Parathyroid adenoma (tissue), 2 donors: ENCODE results near the gene SEC14L5.

Source experiments
- H2AFZ ChIP-seq: fragments of 300-600 bp; sonication (generic); one replicate; pipeline ENCODE4 v1.7.0; 2017; ENCODE audit warnings: antibody characterized with exemption, mild to moderate bottlenecking
- H3K27ac ChIP-seq: fragments of 300-600 bp; sonication (generic); one replicate; pipeline ENCODE4 v1.7.0; 2017
- H3K27me3 ChIP-seq: fragments of 300-600 bp; sonication (generic); one replicate; pipeline ENCODE4 v1.7.0; 2017; ENCODE audit warnings: low read length; ENCODE audit not compliant: control insufficient read depth, insufficient read depth
- H3K36me3 ChIP-seq: fragments of 300-600 bp; sonication (generic); one replicate; pipeline ENCODE4 v1.7.0; 2017; ENCODE audit warnings: low read length; ENCODE audit not compliant: control insufficient read depth, insufficient read depth
- H3K4me1 ChIP-seq: fragments of 300-600 bp; sonication (generic); one replicate; pipeline ENCODE4 v1.7.0; 2017; ENCODE audit warnings: control low read depth
- H3K4me2 ChIP-seq: fragments of 300-600 bp; sonication (generic); one replicate; pipeline ENCODE4 v1.7.0; 2017; ENCODE audit warnings: low read length
- H3K4me3 ChIP-seq: fragments of 300-600 bp; sonication (generic); one replicate; pipeline ENCODE4 v1.7.0; 2017; ENCODE audit warnings: low read depth, low read length
- H3K79me2 ChIP-seq: fragments of 300-600 bp; sonication (generic); one replicate; pipeline ENCODE4 v1.7.0; 2017; ENCODE audit warnings: control low read depth
- H3K9ac ChIP-seq: fragments of 300-600 bp; sonication (generic); one replicate; pipeline ENCODE4 v1.7.0; 2017; ENCODE audit warnings: mild to moderate bottlenecking
- H3K9me3 ChIP-seq: fragments of 300-600 bp; sonication (generic); one replicate; pipeline ENCODE4 v1.7.0; 2017; ENCODE audit warnings: low read length; ENCODE audit not compliant: control insufficient read depth
- TF ChIP-seq, protein P1 (sequence below): fragments of 300-600 bp; sonication (generic); IDR thresholded peaks from one replicate; pipeline ENCODE4 v1.7.0; 2017; ENCODE audit warnings: antibody characterized with exemption, mild to moderate bottlenecking
- donor health status: primary hyperparathyroidism.

The SEC14L5 gene

DNA sequence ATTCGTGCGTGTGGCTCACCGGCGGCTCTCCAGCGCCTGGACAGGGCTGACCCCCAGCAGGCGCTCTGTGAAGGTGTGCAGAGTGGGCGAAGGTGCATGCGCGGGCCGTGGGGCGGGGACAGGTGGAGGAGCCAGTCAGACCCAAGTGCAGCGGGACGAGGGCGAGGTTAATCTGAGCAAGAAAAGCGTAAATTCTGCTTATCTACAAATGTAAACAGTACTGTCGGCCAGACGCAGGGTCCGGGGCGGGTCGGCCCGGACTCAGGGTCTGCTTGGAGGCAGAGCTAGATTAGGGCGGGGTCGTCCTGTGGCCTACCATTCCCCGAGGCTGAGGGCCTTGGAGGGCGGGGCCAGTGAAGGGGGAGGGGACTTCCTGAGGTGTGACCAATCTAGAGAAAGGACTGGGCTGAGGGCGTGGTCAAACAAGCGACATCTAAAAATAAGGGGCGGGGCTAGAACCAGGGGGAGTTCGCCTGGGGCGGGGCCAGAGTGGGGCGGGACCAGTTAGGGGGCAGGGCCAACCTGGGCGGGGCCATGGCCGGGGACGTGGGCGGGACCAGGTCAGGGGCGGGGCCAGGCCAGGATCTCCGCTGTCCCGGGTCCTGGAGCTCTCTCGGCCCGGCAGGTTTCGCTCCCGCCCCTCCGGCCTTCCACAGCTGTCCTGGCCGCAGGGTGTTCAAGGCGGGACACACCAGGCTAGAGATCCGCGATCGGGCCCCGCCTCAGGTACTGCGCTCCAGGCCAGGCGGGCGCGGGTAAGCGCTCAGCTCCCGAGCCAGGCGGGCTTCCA is at the start of gene SEC14L5:
SEC14L5 (plus strand) TSS at position 611 of the 790 bp plus-strand sequence. CDS start 994 bp downstream, outside the sequence.
- no peaks in the 10 kb centered on the region for H3K79me2 ChIP-seq
- H3K4me3 ChIP-seq, result peak within 1 kb of the TSS; percentile 44
- H3K9ac ChIP-seq, result no peak within 1 kb of the TSS
- H3K27me3 ChIP-seq, result no peaks in the 10 kb centered on the region
- no peaks in the 10 kb centered on the region for H3K9me3 ChIP-seq
- TF ChIP-seq, protein P1, sequence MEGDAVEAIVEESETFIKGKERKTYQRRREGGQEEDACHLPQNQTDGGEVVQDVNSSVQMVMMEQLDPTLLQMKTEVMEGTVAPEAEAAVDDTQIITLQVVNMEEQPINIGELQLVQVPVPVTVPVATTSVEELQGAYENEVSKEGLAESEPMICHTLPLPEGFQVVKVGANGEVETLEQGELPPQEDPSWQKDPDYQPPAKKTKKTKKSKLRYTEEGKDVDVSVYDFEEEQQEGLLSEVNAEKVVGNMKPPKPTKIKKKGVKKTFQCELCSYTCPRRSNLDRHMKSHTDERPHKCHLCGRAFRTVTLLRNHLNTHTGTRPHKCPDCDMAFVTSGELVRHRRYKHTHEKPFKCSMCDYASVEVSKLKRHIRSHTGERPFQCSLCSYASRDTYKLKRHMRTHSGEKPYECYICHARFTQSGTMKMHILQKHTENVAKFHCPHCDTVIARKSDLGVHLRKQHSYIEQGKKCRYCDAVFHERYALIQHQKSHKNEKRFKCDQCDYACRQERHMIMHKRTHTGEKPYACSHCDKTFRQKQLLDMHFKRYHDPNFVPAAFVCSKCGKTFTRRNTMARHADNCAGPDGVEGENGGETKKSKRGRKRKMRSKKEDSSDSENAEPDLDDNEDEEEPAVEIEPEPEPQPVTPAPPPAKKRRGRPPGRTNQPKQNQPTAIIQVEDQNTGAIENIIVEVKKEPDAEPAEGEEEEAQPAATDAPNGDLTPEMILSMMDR, result no peak
- H3K4me2 ChIP-seq, result peak within 1 kb of the TSS; percentile 74
- peak within 1 kb of the TSS; percentile 45 for H3K27ac ChIP-seq
- no peaks in the 10 kb centered on the region for H3K4me1 ChIP-seq
- H2AFZ ChIP-seq, result peak within 1 kb of the TSS; percentile 97
- H3K36me3 ChIP-seq, result no peaks in the 10 kb centered on the region

DNA sequence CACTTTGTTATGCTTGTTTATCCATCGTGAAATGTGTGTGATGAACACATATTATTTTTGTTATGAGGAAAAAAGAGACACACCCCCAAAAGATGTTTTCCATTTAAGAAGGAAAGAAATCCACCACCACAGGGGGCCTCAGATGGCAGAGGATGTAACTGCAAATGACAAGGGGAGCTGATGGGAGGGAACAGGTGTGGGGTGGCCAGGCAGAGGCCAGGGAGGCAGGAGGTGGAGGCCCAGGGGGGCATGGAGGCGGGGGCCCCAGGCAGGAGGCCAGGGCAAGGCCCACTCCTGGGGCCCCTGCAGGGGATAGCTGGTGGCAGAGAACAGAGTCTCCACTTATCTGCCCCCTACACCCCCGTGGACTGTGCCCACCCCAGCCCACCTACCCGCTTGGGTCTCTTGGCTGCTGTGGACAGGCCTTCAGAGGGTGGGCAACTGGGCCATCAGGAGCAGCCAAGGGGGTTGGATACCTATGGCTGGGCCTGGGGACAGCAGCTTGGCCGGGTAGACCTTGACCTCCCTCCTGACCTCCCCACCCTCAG is 49.2 kb upstream of the SEC14L5 start:
- Histone ChIP-seq H3K4me2 (no peak overlapping the region), H3K27ac (no peak overlapping the region)
- TF ChIP-seq, protein P1, result no peak

DNA sequence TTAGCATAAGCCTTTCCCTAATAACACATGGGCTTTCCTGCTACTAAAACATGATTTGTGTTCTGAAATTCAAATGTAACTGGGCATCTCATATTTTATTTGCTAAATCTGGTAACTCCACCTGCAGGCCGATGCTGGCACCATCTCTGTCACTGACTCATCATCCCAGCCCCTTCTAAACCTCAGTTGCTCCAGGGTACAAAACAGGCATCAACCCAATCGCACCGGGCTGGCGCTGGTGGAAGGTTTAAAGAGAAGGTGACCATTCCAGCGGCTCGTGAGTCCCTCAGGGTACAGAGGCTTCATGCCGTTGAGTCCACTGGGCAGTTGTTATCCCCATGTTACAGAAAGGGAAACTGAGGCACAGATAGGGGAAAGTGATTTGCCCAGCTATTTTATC is 48.3 kb upstream of the SEC14L5 start:
- H3K27ac ChIP-seq, result no peak overlapping the region
- no peaks in the 10 kb centered on the region for H3K79me2 ChIP-seq
- no peaks in the 10 kb centered on the region for H3K9me3 ChIP-seq
- H3K27me3 ChIP-seq, result no peaks in the 10 kb centered on the region
- H3K36me3 ChIP-seq, result no peaks in the 10 kb centered on the region
- TF ChIP-seq, protein P1, result no peak
- no peak overlapping the region for H3K4me2 ChIP-seq
- H3K9ac ChIP-seq, result no peak overlapping the region
- no peak overlapping the region for H3K4me3 ChIP-seq
- no peaks in the 10 kb centered on the region for H3K4me1 ChIP-seq
- no peak overlapping the region for H2AFZ ChIP-seq

More for the DNA sequence above, 49.2 kb upstream of the SEC14L5 start:
- H3K79me2 ChIP-seq, result no peaks in the 10 kb centered on the region
- H3K4me3 ChIP-seq, result no peak overlapping the region
- H3K9ac ChIP-seq, result no peak overlapping the region
- no peaks in the 10 kb centered on the region for H3K9me3 ChIP-seq
- H3K36me3 ChIP-seq, result no peaks in the 10 kb centered on the region
- no peaks in the 10 kb centered on the region for H3K27me3 ChIP-seq
- no peaks in the 10 kb centered on the region for H3K4me1 ChIP-seq
- H2AFZ ChIP-seq, result no peak overlapping the region

DNA sequence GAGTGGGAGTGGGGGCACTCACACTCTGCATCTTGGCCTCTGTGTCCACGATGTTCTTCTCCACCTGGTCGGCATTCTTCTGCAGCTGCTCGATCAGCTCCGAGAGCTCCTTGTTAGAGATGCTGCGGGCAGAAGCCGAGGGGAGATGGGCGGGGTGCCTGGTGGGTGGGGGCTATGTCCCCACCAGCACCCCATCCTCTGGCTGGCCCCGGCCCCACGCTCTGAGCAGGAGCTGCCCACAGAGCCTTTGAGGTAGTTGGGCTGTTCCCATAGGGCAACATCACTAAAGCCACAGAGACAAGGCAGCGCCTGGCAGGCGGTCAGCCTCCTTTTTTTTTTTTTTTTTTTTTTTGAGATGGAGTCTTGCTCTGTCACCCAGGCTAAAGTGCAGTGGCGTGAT is 47.3 kb upstream of the SEC14L5 start:
- H3K4me2 ChIP-seq, result no peak overlapping the region
- H3K36me3 ChIP-seq, result no peaks in the 10 kb centered on the region
- no peaks in the 10 kb centered on the region for H3K9me3 ChIP-seq
- no peak overlapping the region for H3K27ac ChIP-seq
- TF ChIP-seq, protein P1, result no peak
- no peak overlapping the region for H3K9ac ChIP-seq
- no peaks in the 10 kb centered on the region for H3K27me3 ChIP-seq
- H2AFZ ChIP-seq, result no peak overlapping the region
- H3K4me1 ChIP-seq, result no peaks in the 10 kb centered on the region
- H3K4me3 ChIP-seq, result no peak overlapping the region
- H3K79me2 ChIP-seq, result peaks cover 4% of the 10 kb centered on the region
